PFSK-1 (cell line): ENCODE data around the gene TIAM1.

Experiments
- POLR2AphosphoS5 ChIP-seq: IDR thresholded peaks from 2 replicates; pipeline ENCODE4 v1.6.1; 2012; ENCODE audit warnings: low read depth, mild to moderate bottlenecking, control low read depth, low read length, moderate library complexity
- TF ChIP-seq, protein P1 (sequence below), 2 experiments: IDR thresholded peaks; 2 replicates each; pipeline versions ENCODE4 v1.6.1 to v1.8.0; 2011 to 2012; ENCODE audit warnings: low read depth in 2 of 2, low read length in 2 of 2, control low read depth in 1 of 2, inconsistent platforms in 1 of 2, mild to moderate bottlenecking in 1 of 2, moderate library complexity in 1 of 2; ENCODE audit not compliant: insufficient read depth in 1 of 2

DNA sequence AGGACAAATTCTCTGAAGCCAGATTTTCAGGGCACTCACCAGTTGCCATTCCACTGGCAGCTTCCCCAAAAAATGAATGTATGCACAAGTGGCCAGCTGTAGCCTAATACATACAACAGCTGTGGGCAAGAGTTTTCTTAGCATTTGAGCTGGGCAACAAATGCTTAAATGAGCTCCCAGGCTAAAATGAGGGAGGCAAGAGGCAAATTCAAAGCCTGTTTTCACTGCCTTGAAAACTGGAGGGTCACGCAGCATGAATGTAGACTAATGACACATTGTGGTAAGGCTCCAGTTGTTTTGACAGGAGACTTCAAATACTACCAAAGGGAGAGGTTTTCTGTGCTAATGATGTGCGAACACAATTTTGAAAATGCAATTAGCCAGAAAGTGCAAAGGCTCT lies 88.2 kb downstream of the TIAM1 start:
- TF ChIP-seq, protein P1, sequence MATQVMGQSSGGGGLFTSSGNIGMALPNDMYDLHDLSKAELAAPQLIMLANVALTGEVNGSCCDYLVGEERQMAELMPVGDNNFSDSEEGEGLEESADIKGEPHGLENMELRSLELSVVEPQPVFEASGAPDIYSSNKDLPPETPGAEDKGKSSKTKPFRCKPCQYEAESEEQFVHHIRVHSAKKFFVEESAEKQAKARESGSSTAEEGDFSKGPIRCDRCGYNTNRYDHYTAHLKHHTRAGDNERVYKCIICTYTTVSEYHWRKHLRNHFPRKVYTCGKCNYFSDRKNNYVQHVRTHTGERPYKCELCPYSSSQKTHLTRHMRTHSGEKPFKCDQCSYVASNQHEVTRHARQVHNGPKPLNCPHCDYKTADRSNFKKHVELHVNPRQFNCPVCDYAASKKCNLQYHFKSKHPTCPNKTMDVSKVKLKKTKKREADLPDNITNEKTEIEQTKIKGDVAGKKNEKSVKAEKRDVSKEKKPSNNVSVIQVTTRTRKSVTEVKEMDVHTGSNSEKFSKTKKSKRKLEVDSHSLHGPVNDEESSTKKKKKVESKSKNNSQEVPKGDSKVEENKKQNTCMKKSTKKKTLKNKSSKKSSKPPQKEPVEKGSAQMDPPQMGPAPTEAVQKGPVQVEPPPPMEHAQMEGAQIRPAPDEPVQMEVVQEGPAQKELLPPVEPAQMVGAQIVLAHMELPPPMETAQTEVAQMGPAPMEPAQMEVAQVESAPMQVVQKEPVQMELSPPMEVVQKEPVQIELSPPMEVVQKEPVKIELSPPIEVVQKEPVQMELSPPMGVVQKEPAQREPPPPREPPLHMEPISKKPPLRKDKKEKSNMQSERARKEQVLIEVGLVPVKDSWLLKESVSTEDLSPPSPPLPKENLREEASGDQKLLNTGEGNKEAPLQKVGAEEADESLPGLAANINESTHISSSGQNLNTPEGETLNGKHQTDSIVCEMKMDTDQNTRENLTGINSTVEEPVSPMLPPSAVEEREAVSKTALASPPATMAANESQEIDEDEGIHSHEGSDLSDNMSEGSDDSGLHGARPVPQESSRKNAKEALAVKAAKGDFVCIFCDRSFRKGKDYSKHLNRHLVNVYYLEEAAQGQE (IDR thresholded peaks at IDR 0.05; ENCODE audit: insufficient read depth in 1 of 2, low read depth in 2 of 2, low read length in 2 of 2) = no peak
- TF ChIP-seq POLR2AphosphoS5 = no peak
